Measurements from ENCODE around the gene ABHD14A.

ABHD14A gene

DNA sequence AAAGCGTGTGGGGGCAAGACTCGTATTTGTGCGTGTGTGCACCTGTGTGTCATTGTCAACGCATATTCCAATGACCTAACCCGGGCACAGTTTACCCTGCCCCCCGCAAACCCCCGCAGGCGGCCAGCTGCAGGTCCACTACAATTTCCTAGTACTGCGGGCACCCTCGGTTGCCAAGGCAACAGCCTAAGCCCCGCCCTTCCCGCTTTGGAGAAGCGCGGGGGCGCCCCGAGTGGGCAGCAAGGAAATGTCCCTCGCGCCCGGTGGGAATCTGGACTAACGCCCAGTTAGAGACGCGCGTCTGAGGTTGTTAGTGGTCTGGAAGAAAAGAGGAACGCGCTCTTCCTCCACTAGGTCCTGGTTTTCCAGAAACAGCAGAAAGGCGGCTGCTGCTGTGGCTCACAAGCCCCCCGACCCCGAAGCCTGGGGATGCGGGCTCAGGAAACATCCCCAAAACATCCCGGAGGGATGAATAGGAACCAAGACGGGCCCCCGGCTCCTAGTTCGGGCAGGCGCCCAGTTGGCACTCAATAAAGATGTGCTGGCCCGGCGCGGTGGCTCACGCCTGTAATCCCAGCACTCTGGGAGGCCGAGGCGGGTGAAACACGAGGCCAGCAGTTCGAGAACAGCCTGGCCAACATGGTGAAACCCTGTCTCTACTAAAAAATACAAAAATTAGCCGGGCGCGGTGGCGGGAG is 1.1 kb downstream of the ABHD14A start:
- CTCF ChIA-PET = interaction anchor here (1.3 to 3.6 kb wide), 4 partner anchors 7 to 31 kb away, joined by 5 to 64 read pairs (median 26); partner anchors contain the start of gene ACY1
- TF ChIP-seq, protein P1, sequence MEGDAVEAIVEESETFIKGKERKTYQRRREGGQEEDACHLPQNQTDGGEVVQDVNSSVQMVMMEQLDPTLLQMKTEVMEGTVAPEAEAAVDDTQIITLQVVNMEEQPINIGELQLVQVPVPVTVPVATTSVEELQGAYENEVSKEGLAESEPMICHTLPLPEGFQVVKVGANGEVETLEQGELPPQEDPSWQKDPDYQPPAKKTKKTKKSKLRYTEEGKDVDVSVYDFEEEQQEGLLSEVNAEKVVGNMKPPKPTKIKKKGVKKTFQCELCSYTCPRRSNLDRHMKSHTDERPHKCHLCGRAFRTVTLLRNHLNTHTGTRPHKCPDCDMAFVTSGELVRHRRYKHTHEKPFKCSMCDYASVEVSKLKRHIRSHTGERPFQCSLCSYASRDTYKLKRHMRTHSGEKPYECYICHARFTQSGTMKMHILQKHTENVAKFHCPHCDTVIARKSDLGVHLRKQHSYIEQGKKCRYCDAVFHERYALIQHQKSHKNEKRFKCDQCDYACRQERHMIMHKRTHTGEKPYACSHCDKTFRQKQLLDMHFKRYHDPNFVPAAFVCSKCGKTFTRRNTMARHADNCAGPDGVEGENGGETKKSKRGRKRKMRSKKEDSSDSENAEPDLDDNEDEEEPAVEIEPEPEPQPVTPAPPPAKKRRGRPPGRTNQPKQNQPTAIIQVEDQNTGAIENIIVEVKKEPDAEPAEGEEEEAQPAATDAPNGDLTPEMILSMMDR (IDR thresholded peaks at IDR 0.05; ENCODE audit: control extremely low read depth, extremely low read depth, low read depth, missing control alignments) = no peak
- POLR2A ChIA-PET = interaction anchor here (1.8 kb wide), 1 partner anchor 11 kb away, joined by 4 read pairs; no protein-coding TSS in a partner anchor
- no peak for DNase-seq (ENCODE audit: extremely low spot score)

DNA sequence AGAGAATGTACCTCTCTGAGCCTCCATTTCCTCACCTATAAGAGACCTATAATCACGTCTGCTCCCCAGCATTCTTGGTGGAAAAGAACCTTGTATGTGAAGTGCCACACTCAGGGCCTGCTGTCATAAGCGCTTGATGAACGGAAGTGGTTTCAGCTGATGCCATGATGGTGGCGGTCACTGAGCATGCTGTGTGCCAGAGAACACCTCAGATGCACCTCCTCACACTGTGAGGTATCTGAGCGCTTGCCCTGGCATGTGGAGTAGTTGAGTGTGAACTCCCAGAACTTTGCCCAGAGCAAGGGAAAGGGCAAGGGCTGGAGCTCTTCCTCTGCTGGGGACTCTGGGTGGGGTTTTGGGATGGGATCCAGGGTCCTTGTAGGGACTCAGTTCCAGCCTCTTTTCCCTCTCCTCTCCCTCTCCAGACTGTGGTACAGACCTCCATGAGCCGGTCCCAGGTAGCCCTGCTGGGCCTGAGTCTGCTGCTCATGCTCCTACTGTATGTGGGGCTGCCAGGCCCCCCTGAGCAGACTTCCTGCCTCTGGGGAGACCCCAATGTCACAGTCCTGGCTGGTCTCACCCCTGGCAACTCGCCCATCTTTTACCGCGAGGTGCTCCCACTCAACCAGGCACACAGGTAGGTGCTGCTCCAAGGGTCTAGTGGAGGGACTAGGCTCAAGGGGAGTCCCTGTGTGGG is 2.7 kb downstream of the ABHD14A start:
- TF ChIP-seq, protein P1 (IDR thresholded peaks at IDR 0.05; ENCODE audit: control extremely low read depth, extremely low read depth, low read depth, missing control alignments) = no peak
- no peak for DNase-seq (ENCODE audit: extremely low spot score)
- ChIA-PET CTCF (interaction anchor here (1.8 kb wide), 1 partner anchor 36 kb away, joined by 5 read pairs; the partner anchor contains the start of gene RRP9), POLR2A (interaction anchor here (1.8 kb wide), 1 partner anchor 10 kb away, joined by 4 read pairs; no protein-coding TSS in a partner anchor)

DNA sequence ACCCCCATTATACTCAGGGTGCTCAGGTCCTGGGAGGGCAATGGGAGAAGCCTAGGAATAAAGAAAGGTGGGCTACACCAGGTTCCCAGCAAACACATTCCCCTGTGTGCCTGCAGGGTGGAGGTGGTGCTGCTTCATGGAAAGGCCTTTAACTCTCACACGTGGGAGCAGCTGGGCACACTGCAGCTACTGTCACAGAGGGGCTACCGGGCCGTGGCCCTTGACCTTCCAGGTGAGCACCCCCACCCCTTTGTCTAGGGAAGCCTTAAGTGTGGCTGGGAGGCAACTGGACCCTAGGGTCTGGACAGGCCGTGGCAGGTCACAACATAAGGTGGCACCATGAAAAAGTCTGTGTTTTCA is 3.3 kb downstream of the ABHD14A start:
- DNase-seq (ENCODE audit: extremely low spot score) = no peak
- TF ChIP-seq, protein P1 (IDR thresholded peaks at IDR 0.05; ENCODE audit: control extremely low read depth, extremely low read depth, low read depth, missing control alignments) = no peak
- ChIA-PET POLR2A (no interaction called here), CTCF (interaction anchor here (1.8 kb wide), 1 partner anchor 37 kb away, joined by 5 read pairs; the partner anchor contains the start of gene RRP9)

DNA sequence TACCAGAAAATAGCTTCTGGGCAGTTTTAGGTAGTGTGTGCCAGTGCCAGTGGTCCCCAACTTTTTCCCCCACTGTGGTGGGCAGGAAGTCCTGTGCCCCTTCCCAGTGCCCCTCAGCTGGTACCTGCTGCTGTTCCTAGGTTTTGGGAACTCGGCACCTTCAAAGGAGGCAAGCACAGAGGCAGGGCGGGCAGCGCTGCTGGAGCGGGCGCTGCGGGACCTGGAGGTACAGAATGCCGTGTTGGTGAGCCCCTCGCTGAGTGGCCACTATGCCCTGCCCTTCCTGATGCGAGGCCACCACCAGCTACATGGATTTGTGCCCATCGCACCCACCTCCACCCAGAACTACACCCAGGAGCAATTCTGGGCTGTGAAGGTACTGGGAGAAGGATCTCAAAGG is 5.4 kb downstream of the ABHD14A start:
- ChIA-PET CTCF (interaction anchor here (0.6 kb wide), 1 partner anchor 190 kb away, joined by 3 read pairs; no protein-coding TSS in a partner anchor), POLR2A (no interaction called here)
- DNase-seq (ENCODE audit: extremely low spot score) = no peak
- TF ChIP-seq, protein P1 (IDR thresholded peaks at IDR 0.05; ENCODE audit: control extremely low read depth, extremely low read depth, low read depth, missing control alignments) = no peak

DNA sequence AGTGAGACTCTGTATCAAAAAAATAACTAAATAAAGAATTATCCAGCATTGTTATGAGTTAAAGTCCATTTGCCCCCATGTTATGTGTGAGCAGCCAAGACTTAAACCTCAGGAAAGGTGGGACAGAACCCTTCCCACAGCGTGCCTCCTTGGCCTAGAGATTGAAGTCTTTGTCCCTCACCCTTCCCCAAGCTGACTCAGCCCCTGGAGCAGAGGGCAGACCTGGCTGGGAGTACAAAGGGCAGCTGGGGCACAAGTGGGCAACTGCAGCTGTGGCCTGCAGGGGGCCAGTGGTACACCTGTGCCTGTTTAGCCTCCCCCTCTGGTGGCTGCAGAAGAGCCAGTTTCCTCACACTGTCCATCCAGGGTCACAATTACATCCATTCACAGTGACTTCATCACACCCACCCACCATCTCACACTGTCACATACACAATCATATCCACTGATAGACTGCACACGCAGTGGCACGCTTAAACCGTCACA is 7.5 kb downstream of the ABHD14A start:
- ChIA-PET CTCF (interaction anchor here (0.8 to 4.6 kb wide), 20 partner anchors 8 to 480 kb away, joined by 3 to 64 read pairs (median 3); partner anchors contain the start of genes ABHD14A, ABHD14B, DUSP7 and PARP3), POLR2A (interaction anchor here (0.6 to 3.4 kb wide), 5 partner anchors 8 to 14 kb away, joined by 3 to 30 read pairs (median 7); partner anchors contain the start of genes ABHD14B and RPL29)
- TF ChIP-seq, protein P1 (IDR thresholded peaks at IDR 0.05; ENCODE audit: control extremely low read depth, extremely low read depth, low read depth, missing control alignments) = peak; percentile 58
- DNase-seq (ENCODE audit: extremely low spot score) = peak; percentile 76
